ENCODE results near the gene ABCA8.

DNA sequence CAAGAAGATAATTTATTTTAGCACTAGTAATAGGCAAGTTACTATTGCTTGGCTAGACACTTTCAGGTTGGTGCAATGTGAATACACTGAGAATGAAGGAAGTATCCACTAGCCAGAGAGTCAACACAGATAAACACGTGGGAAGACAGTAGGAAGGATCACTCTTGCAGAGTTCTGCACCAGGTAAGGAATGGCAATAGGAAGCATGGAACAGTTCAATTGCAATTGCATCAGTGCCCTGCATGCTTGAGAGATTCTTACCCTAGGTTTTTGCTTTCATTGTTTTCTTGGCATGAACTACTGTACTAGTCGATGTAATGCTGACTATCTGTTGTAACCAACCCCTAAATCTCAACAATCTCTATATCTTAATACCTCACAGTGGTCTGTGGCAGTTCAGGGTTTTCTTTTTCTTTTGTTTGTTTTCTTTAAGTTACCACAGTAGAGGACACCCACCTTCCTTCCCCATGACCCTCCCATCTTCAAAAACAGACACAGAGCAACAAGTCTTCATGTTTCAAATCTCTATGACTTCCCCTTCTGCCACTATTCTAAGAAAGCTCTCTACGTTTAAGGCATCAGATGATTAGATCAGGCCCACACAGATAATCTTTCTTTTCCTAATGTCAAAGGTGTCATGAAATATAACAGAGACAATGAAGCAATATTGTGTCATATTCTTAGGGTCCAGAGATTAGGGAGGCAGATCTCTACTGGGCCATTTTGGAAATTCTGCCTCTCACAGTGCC, 18.1 kb upstream of the ABCA8 start:
- TF ChIP-seq GATA3 (IDR thresholded peaks at IDR 0.05; ENCODE audit: low read depth, low read length) (no peak), GATA2 (IDR thresholded peaks at IDR 0.05; ENCODE audit: low read depth, low read length) (no peak)

Measured in SH-SY5Y (cell line).